GM18907 (cell line): ENCODE results near the gene HOXB3.

Source experiments
- ATAC-seq: cut with Tn5 transposase; IDR thresholded peaks from one replicate; pipeline ENCODE4 v1.9.1; 2021; ENCODE audit warnings: mild to moderate bottlenecking, moderate library complexity; ENCODE audit not compliant: unreplicated experiment

The HOXB3 gene

GRCh38 chr17:48626245-48627117 lies 36.4 kb upstream of the HOXB3 start, which contains the start of gene HOXB9:
HOXB9 (minus strand) TSS chr17:48626358; CDS start chr17:48626269, 89 bp downstream.
- ATAC-seq: no peak

- no peak for ATAC-seq
These were observed 35.6 kb upstream of the HOXB3 start for GRCh38 chr17:48625495-48626244.

- no peak for ATAC-seq
These were observed 34.8 kb upstream of the HOXB3 start for GRCh38 chr17:48624544-48625494.

GRCh38 chr17:48624118-48624517 lies 34.1 kb upstream of the HOXB3 start:
- ATAC-seq: no peak

- ATAC-seq: no peak
These were observed 33.5 kb upstream of the HOXB3 start for GRCh38 chr17:48623583-48623982.

GRCh38 chr17:48622857-48623256 lies 32.8 kb upstream of the HOXB3 start:
- no peak for ATAC-seq

GRCh38 chr17:48621410-48622392 lies 31.7 kb upstream of the HOXB3 start:
- no peak for ATAC-seq

- ATAC-seq: no peak
These were observed 30.6 kb upstream of the HOXB3 start for GRCh38 chr17:48620461-48621139.

- ATAC-seq: no peak
These were observed 29.9 kb upstream of the HOXB3 start for GRCh38 chr17:48619826-48620449.

- no peak for ATAC-seq
These were observed 28.3 kb upstream of the HOXB3 start for GRCh38 chr17:48618256-48618896.

GRCh38 chr17:48617471-48618255 lies 27.6 kb upstream of the HOXB3 start:
- no peak for ATAC-seq

- ATAC-seq: no peak
These were observed 26.9 kb upstream of the HOXB3 start for GRCh38 chr17:48616717-48617470.

GRCh38 chr17:48615963-48616716 lies 26.1 kb upstream of the HOXB3 start:
- ATAC-seq: no peak

GRCh38 chr17:48615047-48615962 lies 25.3 kb upstream of the HOXB3 start, which contains the start of gene HOXB8:
HOXB8 (minus strand) TSS chr17:48615292; CDS start chr17:48614704, 588 bp downstream.
- ATAC-seq: no peak
